HG03039 (cell line): ENCODE results near the gene RFTN2.
"Not testable (repeated sequence)": the region's sequence is repeated elsewhere in the genome, so short reads cannot be mapped to it uniquely, and the experiment has no call there.

ENCODE experiments used
- ATAC-seq: cut with Tn5 transposase; IDR thresholded peaks from one replicate; pipeline ENCODE4 v1.9.1; 2021; ENCODE audit warnings: mild to moderate bottlenecking, moderate library complexity; ENCODE audit not compliant: unreplicated experiment

Gene RFTN2

GRCh38 chr2:197675711-197676188 is 363 bp upstream of the RFTN2 start:
- ATAC-seq: no peak

- no peak for ATAC-seq
Measured at GRCh38 chr2:197674591-197674990, 796 bp downstream of the RFTN2 start.

DNA sequence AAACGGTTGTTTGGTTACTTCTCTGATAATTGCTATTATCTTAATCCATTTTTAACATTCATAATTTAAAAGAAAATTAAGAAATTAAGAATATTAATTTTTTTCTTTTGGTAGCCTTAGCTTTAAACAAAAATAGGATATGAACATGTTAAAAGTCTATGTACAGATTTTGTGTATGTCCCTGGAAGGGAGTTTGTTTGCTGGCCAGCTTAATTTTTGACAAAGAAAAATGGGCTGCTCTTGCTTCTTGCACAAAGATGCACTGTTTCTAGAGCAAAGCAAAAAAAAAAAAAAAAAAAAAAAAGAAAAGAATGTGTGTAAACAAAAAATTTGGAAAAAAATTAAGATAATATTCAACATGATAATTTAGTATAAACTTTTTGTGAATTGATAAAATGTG is 1.3 kb downstream of the RFTN2 start:
- no peak for ATAC-seq

- no peak for ATAC-seq
Measured at GRCh38 chr2:197673606-197674005, 1.8 kb downstream of the RFTN2 start.

DNA sequence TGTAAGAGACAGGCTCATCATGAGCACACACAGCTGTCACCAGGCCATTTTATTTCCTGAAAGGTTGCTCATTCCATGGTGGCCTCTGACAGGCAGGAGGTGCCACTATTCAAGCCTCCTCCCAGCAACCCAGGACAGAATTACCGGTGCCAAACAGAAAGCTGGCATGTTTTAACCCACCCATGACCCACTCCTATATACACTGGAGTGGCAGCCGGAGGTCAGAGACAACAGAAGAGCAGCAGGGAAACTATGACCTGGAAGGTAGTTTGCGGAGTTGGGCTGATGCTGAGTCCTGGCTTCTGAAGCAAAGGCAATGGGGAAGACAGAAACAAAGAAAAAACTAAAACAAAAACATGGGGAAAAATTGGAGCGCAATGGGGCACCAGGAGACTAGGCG is 2.3 kb downstream of the RFTN2 start:
- no peak for ATAC-seq

DNA sequence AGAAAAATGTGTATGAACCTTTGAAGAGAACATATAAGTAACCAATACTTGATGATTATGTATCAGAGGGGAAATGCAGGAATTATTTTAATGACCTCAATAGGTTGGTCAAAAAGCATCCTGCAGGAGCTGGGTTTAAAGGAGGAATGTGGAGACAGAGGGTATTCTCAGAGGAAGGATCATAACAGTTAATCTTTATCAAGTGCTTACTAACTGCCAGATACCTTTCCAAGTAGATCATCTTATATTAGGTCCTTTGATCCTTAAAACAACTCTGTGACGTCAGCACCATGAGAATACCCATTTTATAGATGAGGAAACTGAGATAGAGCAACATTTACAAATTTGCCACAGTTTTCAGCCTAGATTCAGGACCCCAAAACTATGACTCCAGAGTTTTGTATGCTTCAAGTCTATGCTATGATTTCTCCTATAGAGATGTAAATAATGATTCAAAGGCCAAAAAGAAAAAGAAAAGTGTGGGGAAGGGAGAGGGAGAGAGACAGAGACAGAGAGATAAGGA is 3.0 kb downstream of the RFTN2 start:
- ATAC-seq: no peak

GRCh38 chr2:197669077-197669476 is 6.3 kb downstream of the RFTN2 start:
- ATAC-seq: no peak

DNA sequence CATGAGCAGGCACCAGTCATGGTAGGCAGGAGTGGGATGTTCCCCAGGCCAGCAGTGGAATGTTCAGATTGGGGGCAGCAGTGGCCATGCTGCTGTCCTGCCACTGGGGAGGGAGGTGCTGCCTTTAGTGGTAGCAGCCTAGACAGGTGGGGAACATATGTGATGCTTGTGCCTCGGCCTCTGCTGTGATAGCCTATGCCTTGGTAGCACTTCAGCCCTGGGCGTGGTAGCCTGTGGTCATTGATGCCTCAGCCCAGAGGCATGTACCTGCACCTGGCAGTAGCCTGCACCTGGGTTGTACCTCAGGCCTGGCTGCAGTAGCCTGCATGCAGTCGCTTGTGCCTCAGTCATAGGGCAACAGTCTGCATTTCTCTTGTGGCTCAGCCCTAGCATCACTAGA is 7.1 kb downstream of the RFTN2 start:
- no peak for ATAC-seq

DNA sequence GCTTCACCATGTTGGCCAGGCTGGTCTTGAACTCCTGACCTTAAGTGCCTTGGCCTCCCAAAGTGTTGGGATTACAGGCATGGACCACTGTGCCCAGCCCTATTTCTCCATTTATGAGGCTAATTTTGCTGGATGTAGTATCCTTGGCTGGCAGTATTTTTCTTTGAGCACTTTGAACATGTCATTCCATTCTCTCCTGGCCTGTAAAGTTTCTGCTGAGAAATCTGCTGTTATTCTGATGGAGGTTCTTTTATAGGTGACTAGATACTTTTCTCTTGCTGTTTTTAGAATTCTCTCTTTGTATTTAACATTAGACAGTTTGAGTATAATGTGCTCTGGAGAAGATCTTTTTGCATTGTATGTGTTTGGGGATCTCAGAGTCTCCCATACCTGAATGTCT is 9.1 kb downstream of the RFTN2 start:
- no peak for ATAC-seq

- no peak for ATAC-seq
Measured at GRCh38 chr2:197661626-197662025, 13.8 kb downstream of the RFTN2 start.

- no peak for ATAC-seq
Measured at GRCh38 chr2:197657562-197657961, 17.8 kb downstream of the RFTN2 start.

DNA sequence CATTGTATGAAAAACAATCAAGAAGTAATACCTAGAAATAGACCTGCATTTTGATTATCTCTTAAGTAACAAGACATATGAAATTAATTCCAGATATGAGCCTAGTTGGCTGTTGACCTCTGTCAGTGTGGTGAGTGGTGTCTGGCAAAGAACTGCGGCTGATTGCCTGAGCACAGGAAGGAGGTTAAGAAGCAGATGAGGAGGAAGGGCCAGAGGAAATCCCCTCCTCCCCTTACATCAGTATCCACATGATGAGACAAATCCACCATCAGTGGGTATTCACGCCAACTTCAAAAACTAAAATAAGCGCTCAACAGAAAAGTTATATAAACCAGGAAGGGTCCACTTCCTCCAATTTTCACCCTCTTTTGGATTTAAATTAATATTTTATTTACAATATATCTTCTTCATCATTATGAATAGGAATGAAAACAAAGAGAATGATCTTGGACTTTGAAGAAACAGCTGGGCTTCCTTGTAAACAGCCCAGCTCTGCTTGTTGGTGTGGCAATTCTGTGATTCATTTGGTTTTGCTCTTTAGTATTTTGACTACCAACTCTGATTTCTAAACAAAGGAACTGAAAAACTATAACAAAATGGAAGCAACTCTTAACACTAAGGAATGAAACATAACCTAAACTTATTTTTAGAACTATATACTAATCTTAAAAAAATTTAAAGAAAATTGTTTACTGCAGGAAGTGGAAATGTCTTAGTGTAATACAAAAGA is 27.3 kb downstream of the RFTN2 start:
- ATAC-seq: no peak

GRCh38 chr2:197641666-197642065 is 33.7 kb downstream of the RFTN2 start:
- ATAC-seq: no peak

- not testable (repeated sequence) for ATAC-seq
Measured at GRCh38 chr2:197640571-197641122, 34.7 kb downstream of the RFTN2 start.

- ATAC-seq: no peak
Measured at GRCh38 chr2:197633109-197633657, 42.2 kb downstream of the RFTN2 start.

DNA sequence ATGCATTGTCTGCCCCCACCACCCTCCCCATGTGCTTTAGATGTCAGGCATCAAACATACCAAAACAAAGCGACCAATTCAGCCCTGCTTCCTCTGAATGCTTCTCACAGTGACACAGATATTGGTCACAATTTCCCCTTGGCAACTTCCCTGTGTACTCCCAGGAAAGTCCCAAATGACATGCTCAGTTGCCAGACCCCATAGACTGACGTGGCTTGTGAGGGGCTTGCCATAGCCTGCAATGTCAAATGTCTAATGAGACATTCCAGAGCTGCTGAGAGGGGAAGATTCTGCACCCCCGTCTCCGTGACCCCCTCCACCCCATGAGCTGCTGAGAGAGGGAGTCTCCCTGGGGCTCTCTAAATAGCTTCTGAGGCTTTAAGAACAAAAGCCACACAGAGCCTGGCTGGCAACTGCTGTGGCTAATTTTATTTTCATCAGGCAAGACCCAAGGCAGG is 47.3 kb downstream of the RFTN2 start:
- ATAC-seq: peak; percentile 78

GRCh38 chr2:197626965-197627625 is 48.3 kb downstream of the RFTN2 start:
- ATAC-seq: no peak

DNA sequence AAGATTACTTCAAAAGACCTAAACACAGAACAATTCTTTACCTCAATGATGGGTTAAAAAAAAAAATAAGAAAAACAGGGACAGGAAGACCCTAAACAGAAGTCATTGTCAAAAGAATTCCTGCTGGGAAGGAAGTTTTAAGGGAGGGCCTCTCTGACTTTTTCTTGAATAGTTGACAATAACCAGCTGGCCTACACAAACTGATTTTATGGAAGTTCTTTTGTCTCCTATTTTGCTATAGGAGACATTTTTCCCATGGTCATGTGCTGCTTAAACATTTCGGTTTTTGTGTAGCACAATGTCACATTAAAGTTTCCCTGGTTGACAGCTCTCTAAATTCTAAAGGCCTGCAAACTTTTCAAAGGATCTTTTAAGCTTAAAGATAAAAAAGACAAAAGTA is 55.3 kb downstream of the RFTN2 start:
- no peak for ATAC-seq

DNA sequence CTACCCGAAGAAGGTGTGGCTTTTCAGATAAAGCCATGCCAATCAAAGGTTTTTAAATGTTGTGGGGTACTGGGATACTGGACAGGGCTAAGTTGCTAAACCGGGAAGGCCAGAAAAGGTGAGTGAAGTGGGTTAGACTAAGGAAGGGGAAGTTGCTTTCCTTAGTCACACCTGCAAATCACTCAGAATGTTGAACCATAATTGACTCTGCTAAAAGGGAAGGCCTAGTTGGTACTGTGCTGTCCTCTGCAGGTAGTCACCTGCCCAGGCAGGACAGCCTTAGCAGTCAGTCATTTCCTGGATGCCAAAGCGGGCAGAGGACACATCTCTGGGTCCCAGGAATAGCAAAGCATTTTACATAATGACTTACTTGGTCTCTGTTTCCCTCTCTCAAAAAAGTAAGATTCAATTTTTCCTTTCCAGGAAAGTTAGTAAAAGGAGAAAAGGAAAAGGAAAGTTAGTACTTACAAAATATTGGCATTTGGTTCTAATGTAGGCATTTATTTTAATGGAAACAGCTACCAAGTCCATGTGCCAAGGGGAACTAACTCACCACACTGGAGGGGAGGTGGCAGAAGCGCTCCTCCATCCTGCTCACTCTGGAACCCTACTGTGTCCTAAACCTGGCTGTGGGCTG is 60.3 kb downstream of the RFTN2 start:
- no peak for ATAC-seq

GRCh38 chr2:197614532-197614931 is 60.9 kb downstream of the RFTN2 start:
- no peak for ATAC-seq

DNA sequence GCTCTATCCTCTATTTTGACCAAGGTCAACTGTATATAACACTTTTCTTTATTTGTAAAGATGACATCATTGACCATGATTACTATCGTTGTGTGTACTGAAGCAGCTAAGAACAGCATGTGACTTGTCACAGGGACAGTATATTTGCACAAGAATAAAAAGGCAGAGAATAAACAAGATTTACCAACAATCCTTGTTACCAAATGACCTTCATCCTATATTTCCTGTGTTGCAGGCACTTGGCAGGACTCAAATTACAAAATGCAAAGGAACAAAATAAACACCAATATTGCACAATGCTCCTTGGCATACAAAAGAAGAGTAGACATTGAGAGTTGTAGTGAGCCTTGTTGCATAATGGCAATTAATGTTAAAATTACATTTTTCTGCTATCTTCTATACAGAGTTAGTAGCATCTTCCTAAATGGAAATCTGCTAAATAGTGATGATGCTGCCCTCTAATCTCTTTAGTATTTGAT is 61.8 kb downstream of the RFTN2 start:
- ATAC-seq: no peak
